Measurements from ENCODE around the gene SGMS2.
"Not testable (repeated sequence)": the region's sequence is repeated elsewhere in the genome, so short reads cannot be mapped to it uniquely, and the experiment has no call there.

SGMS2 gene

DNA sequence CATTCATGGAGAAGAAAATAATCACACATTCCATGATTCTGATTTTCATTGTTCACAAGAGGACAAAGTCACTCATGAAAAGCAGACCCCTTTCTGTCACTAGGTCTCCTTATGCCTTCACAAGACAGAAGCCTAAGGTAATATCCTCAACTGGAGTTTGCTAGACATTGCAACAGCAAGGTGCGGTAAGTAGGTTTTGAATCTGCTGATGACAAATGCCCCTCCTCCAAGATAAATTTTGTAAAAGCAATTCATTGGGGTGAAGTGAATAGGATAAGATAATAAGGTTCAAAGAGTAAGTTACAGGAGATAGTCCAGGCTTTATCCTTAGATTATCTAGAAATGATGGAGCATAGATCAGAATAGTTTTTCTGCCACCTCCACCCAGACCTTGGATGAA lies 90.5 kb downstream of the SGMS2 start:
- no peak for ATAC-seq

DNA sequence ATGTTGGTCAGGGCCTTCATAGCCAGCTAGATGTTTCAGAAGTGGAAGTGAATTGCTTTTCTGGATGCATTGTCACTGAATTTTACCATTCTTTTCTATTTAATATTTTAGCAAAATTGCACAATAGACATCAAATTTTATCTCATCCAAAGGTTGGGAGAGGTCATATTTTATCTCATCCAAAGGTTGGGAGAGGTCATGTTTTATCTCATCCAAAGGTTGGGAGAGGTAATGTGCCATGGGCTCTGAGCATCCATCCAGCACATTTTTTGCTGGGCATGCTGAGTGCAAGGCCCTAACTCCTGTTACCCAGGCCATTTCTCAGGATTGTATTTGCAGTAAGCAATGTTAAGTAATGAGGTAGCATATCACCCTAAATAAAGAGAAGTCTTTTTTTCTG lies 91.9 kb downstream of the SGMS2 start:
- no peak for ATAC-seq

GRCh38 chr4:107917500-107917899 lies 92.8 kb downstream of the SGMS2 start:
- ATAC-seq, result no peak

DNA sequence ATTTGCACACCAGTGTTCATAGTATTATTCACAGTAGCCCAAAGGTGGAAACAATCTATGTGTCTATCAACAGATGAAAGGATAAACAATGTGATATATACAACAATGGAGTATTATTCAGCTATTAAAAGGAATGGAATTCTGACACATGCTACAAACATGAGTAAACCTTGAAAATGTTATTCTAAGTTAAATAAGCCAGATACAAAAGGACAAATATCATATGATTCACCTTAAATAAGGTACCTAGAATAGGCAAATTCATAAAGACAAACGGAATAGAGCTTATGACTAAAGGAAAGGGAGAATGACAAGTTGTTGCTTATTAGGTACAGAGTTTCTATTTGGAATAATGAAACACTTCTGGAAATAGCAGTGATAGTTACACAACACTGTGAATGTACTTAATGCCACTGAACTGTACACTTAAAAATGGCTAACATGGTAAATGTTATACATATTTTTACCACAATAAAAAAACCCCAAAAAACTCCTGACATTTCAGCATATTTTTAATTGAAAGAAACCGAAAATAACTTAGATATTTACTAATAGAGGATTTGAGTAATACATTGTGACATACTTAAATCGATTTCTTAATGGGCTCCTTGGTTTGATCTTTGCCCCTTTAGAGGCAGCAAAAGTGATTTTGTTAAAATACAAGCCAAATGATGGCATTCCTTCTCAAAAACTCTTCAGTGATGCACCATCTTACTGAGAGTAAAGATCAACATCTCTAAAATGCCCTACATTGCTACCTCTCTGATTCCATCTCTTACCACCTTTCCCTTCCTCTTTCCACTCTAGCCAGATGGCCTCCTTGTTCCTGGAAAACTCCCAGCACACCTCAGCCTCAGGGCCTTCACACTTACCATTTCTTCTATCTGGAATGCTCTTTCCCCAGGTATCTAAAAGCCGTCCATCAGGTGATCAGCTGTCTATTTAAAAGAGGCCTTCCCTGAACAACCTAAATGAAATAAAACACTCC lies 98.0 kb downstream of the SGMS2 start:
- ATAC-seq, result no peak

GRCh38 chr4:107925713-107926112 lies 101.0 kb downstream of the SGMS2 start:
- not testable (repeated sequence) for ATAC-seq

GRCh38 chr4:107926875-107927274 lies 102.1 kb downstream of the SGMS2 start:
- ATAC-seq, result not testable (repeated sequence)

GRCh38 chr4:107930821-107931774 lies 106.4 kb downstream of the SGMS2 start, which contains the start of gene CYP2U1:
TSS of gene CYP2U1 (plus strand) at chr4:107931549. CDS start at chr4:107931644, 95 bp downstream.
- peak; percentile 90 to 95 for ATAC-seq

GRCh38 chr4:107931775-107932321 lies 107.1 kb downstream of the SGMS2 start:
- ATAC-seq, result peak; percentile 12 to 25

- ATAC-seq, result no peak
Observed at GRCh38 chr4:107935246-107935645, 110.5 kb downstream of the SGMS2 start.

GRCh38 chr4:107937040-107937439 lies 112.3 kb downstream of the SGMS2 start:
- no peak for ATAC-seq

- ATAC-seq, result no peak
Observed at GRCh38 chr4:107939307-107939706, 114.6 kb downstream of the SGMS2 start.

GRCh38 chr4:107945809-107946208 lies 121.1 kb downstream of the SGMS2 start:
- ATAC-seq, result no peak

DNA sequence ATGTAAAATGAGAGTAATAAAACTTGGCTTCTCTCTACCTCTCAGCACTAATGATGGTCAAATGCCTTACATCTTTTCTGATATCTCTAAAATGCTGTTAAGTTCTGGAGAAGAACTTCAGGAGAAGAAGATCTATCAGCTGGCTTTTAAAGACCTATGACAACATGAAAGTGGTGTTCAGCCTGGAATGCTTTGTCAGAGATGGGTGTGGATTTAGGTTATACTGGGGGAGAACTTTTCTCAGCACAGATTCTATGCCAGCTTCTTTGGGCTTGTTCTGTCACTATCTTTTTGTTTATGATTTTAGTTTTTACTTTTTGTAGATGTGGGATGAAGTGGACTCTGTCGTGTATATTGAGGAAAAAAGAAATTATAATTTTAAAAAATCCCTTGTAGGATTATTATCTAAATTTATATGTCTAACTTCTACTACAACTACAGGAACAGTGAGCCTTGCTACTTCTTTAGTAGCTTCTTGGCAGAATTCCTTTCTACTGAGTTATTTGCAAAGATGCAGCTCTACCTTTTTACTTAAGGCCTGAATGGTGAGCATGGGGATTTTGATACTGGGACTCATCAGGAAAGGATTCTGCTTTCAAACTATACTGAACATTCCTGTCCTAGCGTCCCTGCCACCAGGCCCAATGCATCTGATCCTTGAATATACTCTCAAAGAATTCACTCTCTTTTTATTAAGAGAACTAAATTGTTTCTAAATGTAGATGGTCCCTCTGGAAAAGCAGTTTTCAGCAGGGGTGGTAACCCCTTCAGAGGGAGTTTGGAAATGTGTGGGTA lies 126.2 kb downstream of the SGMS2 start:
- ATAC-seq, result no peak

DNA sequence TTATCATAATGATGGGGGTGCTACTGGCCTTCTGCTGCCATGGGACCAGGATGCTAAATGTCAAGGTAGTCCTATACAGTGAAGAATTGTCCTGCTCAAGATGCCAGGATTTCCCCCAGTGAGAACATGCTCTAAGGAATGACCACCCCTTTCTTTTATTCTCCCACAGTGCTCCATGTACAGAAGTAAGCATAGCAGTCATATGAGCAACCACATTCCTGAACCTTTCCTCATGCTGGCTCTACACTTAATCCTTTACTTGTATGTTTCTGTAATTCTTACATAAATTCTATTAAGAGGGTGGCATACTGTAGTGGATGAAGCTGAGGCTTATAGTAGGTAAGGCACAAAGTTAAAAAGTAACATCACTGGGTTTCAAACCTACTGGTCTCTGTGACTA lies 126.8 kb downstream of the SGMS2 start:
- no peak for ATAC-seq

DNA sequence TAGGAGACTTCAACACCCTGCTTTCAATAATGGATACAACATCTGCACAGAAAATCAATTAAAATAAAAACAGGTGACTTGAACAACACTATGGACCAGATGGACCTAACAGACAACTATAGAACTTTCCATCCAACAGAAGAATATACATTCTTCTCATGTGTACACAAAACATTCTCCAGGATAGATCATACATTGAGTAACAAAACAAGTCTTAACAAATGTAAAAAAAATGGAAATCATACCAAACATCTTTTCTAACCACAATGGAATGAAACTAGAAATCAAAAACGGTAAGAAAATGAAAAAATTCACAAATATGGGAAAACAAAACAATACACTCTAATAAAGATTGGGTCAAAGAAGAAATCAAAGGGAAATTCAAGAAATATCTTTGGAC lies 131.3 kb downstream of the SGMS2 start:
- ATAC-seq, result no peak
